ENCODE results near the gene NTM.

DNA sequence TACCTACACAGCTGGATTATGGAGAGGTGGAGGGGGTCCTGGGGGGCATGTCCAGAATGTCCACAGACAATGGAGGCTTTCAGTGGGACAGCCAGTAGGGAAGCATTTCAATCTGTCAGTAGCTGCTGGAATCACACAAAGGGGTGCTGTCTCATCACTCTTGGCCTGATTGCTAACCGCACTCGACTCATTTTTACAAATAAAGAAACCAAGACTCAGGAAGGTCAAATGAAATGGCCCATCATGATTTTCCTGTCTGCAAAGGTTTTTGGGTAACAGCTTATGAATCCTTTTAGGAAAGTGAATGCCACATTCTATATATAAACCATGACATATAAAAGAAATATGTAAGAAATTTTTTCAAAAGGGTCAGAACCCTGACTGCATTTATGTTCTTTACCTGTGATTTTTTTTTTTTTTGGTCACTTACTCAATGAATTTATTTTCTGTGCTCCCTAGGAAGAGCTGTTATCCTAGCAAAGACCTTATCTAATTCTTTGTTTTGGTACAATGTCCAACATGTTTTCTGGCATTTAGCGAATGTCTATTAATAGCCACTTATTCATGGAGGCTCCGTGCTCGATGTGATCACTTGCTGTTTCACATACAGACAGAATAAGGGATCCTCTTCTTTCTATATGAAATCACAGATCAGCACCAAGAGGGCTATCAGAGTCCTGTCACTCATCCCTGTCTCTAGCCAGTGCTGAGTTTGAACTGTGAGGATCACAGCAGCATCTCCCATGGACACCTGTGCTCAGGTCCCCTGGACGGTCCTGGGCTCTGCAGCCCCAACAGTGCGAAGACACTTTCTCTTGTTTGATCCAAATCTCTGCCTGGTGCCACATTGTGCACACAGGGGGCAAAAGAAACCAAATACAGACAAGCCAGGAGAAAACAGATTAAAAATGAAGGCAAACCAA lies 979.7 kb downstream of the NTM start:
- TF ChIP-seq ZNF10 (tag by site-specific recombination; IDR thresholded peaks at IDR 0.05) (no peak), FEZF1 (tag by site-specific recombination; IDR thresholded peaks at IDR 0.05) (no peak), CTCF (tag by site-specific recombination; IDR thresholded peaks at IDR 0.05) (no peak), ZNF274 (IDR thresholded peaks at IDR 0.05; ENCODE audit: low read length) (no peak), ZNF274 (tag by site-specific recombination; IDR thresholded peaks at IDR 0.05; ENCODE audit: borderline replicate concordance) (no peak), KLF16 (tag by site-specific recombination; IDR thresholded peaks at IDR 0.05) (no peak), ZSCAN23 (tag by site-specific recombination; IDR thresholded peaks at IDR 0.05) (no peak), YY2 (tag by site-specific recombination; IDR thresholded peaks at IDR 0.05) (no peak)
- TF ChIP-seq, protein P1, sequence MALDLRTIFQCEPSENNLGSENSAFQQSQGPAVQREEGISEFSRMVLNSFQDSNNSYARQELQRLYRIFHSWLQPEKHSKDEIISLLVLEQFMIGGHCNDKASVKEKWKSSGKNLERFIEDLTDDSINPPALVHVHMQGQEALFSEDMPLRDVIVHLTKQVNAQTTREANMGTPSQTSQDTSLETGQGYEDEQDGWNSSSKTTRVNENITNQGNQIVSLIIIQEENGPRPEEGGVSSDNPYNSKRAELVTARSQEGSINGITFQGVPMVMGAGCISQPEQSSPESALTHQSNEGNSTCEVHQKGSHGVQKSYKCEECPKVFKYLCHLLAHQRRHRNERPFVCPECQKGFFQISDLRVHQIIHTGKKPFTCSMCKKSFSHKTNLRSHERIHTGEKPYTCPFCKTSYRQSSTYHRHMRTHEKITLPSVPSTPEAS (tag by site-specific recombination; IDR thresholded peaks at IDR 0.05) = no peak
- TF ChIP-seq, protein P2, sequence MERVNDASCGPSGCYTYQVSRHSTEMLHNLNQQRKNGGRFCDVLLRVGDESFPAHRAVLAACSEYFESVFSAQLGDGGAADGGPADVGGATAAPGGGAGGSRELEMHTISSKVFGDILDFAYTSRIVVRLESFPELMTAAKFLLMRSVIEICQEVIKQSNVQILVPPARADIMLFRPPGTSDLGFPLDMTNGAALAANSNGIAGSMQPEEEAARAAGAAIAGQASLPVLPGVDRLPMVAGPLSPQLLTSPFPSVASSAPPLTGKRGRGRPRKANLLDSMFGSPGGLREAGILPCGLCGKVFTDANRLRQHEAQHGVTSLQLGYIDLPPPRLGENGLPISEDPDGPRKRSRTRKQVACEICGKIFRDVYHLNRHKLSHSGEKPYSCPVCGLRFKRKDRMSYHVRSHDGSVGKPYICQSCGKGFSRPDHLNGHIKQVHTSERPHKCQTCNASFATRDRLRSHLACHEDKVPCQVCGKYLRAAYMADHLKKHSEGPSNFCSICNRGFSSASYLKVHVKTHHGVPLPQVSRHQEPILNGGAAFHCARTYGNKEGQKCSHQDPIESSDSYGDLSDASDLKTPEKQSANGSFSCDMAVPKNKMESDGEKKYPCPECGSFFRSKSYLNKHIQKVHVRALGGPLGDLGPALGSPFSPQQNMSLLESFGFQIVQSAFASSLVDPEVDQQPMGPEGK (tag by site-specific recombination; IDR thresholded peaks at IDR 0.05) = no peak
- TF ChIP-seq, protein P3, sequence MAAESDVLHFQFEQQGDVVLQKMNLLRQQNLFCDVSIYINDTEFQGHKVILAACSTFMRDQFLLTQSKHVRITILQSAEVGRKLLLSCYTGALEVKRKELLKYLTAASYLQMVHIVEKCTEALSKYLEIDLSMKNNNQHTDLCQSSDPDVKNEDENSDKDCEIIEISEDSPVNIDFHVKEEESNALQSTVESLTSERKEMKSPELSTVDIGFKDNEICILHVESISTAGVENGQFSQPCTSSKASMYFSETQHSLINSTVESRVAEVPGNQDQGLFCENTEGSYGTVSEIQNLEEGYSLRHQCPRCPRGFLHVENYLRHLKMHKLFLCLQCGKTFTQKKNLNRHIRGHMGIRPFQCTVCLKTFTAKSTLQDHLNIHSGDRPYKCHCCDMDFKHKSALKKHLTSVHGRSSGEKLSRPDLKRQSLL (tag by site-specific recombination; IDR thresholded peaks at IDR 0.05) = no peak

Measured in HEK293 (cell line).